NCI-H146 (cell line): ENCODE measurements around the gene SDK2.

Experiments used
- DNase-seq: peaks from one replicate; lab custom pipeline; 2025; lab: John Stamatoyannopoulos, UW

Gene SDK2

GRCh38 chr17:73653810-73654209, 9.6 kb upstream of the SDK2 start:
- DNase-seq = no peak

GRCh38 chr17:73652886-73653480, 8.7 kb upstream of the SDK2 start:
- DNase-seq = no peak

- no peak for DNase-seq
Measured at GRCh38 chr17:73650617-73651200, 6.5 kb upstream of the SDK2 start.

- peak; percentile 18 for DNase-seq
Measured at GRCh38 chr17:73650140-73650539, 5.9 kb upstream of the SDK2 start.

GRCh38 chr17:73648974-73649373, 4.7 kb upstream of the SDK2 start:
- no peak for DNase-seq

GRCh38 chr17:73648543-73648820, 4.2 kb upstream of the SDK2 start:
- no peak for DNase-seq

- no peak for DNase-seq
Measured at GRCh38 chr17:73647772-73648542, 3.7 kb upstream of the SDK2 start.

GRCh38 chr17:73647301-73647695, 3.1 kb upstream of the SDK2 start:
- DNase-seq = no peak

- no peak for DNase-seq
Measured at GRCh38 chr17:73646409-73647300, 2.4 kb upstream of the SDK2 start.

- DNase-seq = peak; percentile 77
Measured at GRCh38 chr17:73645050-73645871, 1.0 kb upstream of the SDK2 start.

GRCh38 chr17:73643852-73644144, 447 bp downstream of the SDK2 start:
- DNase-seq = no peak

- peak; percentile 78 for DNase-seq
Measured at GRCh38 chr17:73643001-73643851, 1.0 kb downstream of the SDK2 start.

GRCh38 chr17:73642659-73643000, 1.6 kb downstream of the SDK2 start:
- no peak for DNase-seq

- peak; percentile 36 for DNase-seq
Measured at GRCh38 chr17:73641826-73642600, 2.2 kb downstream of the SDK2 start.

- no peak for DNase-seq
Measured at GRCh38 chr17:73640691-73641090, 3.6 kb downstream of the SDK2 start.

GRCh38 chr17:73639932-73640331, 4.3 kb downstream of the SDK2 start:
- no peak for DNase-seq

GRCh38 chr17:73639322-73639721, 4.9 kb downstream of the SDK2 start:
- DNase-seq = no peak

- no peak for DNase-seq
Measured at GRCh38 chr17:73638556-73638955, 5.7 kb downstream of the SDK2 start.

- no peak for DNase-seq
Measured at GRCh38 chr17:73637866-73638265, 6.4 kb downstream of the SDK2 start.

- DNase-seq = no peak
Measured at GRCh38 chr17:73635101-73635817, 9.0 kb downstream of the SDK2 start.
